T-cell (primary cell): ENCODE measurements around the gene WDFY4. TPM values are rescaled to one million over a fixed set of nuclear protein-coding genes. Genes with fewer than 3 reads are reported as not detected.

Experiments used
- ATAC-seq, 4 experiments: fragments of 200-7000 bp in 3 of 4; fragments of 150-1000 bp in 1 of 4; cut with Tn5 transposase; replicated peaks in 1 of 4; 1 replicate in 3 of 4; 2 replicates in 1 of 4; pipeline ENCODE4 v1.10.0; 2021; ENCODE audit warnings: moderate library complexity in 3 of 4, mild to moderate bottlenecking in 2 of 4, moderate number of reproducible peaks in 1 of 4
- CTCF ChIA-PET, 2 donors: fragments of 300-600 bp; sonication (Branson Sonifier 250); formaldehyde crosslinking; loops; one replicate each; lab custom pipeline; 2022; ENCODE audit warnings: antibody characterized with exemption in 2 of 2; lab: Charles Lee
- POLR2A ChIA-PET, 2 donors: fragments of 300-600 bp; sonication (Branson Sonifier 250); formaldehyde crosslinking; loops; one replicate each; lab custom pipeline; 2022; ENCODE audit warnings: antibody characterized with exemption in 2 of 2; lab: Charles Lee
- DNase-seq, 35 experiments: peaks; one replicate each; pipeline versions ENCODE4 v3.0.0 to v3.0.0-alpha.2; 2013 to 2023
- H3K27ac ChIP-seq: one replicate; pipeline ENCODE4 v1.5.1; 2013; ENCODE audit warnings: low read length
- H3K27me3 ChIP-seq, 2 experiments: replicated peaks in 1 of 2; 1 replicate in 1 of 2; 2 replicates in 1 of 2; pipeline versions ENCODE4 v1.6.1 to v1.7.0; 2013; ENCODE audit warnings: low read length in 1 of 2, mixed read lengths in 1 of 2; ENCODE audit not compliant: control insufficient read depth in 2 of 2, insufficient read depth in 2 of 2; ENCODE audit errors: extremely low read depth in 1 of 2
- H3K36me3 ChIP-seq, 2 donors: 1 replicate in 1 of 2; 2 replicates in 1 of 2; pipeline versions ENCODE4 v1.6.1 to v1.7.0; 2013; ENCODE audit warnings: low read length in 1 of 2; ENCODE audit not compliant: control insufficient read depth in 2 of 2, insufficient read depth in 1 of 2; ENCODE audit errors: extremely low read depth in 1 of 2
- H3K4me1 ChIP-seq, 2 experiments: 1 replicate in 1 of 2; 2 replicates in 1 of 2; pipeline versions ENCODE4 v1.6.1 to v1.7.0; 2013; ENCODE audit warnings: low read length in 2 of 2, mixed read lengths in 1 of 2; ENCODE audit not compliant: insufficient read depth in 2 of 2, control insufficient read depth in 1 of 2; ENCODE audit errors: extremely low read depth in 1 of 2
- H3K4me3 ChIP-seq, 2 donors: 1 replicate in 1 of 2; 2 replicates in 1 of 2; pipeline versions ENCODE4 v1.5.1 to v1.7.0; 2013; ENCODE audit warnings: mild to moderate bottlenecking in 2 of 2, low read length in 1 of 2, moderate library complexity in 1 of 2; ENCODE audit not compliant: control insufficient read depth in 1 of 2; ENCODE audit errors: extremely low read depth in 1 of 2
- H3K9me3 ChIP-seq: 2 replicates; pipeline ENCODE4 v1.7.0; 2013
- H3K27ac Mint-ChIP-seq, 2 donors: one replicate each; pipeline ENCODE4 v1.8.0; 2020 to 2021; ENCODE audit warnings: mild to moderate bottlenecking in 2 of 2, mixed read lengths in 2 of 2
- H3K27me3 Mint-ChIP-seq, 2 donors: one replicate each; pipeline ENCODE4 v1.8.0; 2021 to 2022; ENCODE audit warnings: mixed read lengths in 2 of 2
- H3K36me3 Mint-ChIP-seq: one replicate; pipeline ENCODE4 v1.8.0; 2021; ENCODE audit warnings: mixed read lengths
- H3K4me1 Mint-ChIP-seq, 3 donors: one replicate each; pipeline ENCODE4 v1.8.0; 2020 to 2022; ENCODE audit warnings: mixed read lengths in 3 of 3, mild to moderate bottlenecking in 1 of 3
- H3K4me3 Mint-ChIP-seq, 3 donors: one replicate each; pipeline ENCODE4 v1.8.0; 2020 to 2022; ENCODE audit warnings: mild to moderate bottlenecking in 3 of 3, mixed read lengths in 3 of 3, moderate library complexity in 3 of 3
- H3K9me3 Mint-ChIP-seq, 3 donors: one replicate each; pipeline ENCODE4 v1.8.0; 2020 to 2022; ENCODE audit warnings: mixed read lengths in 3 of 3
- WGBS: methylation state at CpG from one replicate; pipeline ENCODE4 v1.1.5; 2013; ENCODE audit warnings: missing lambda C conversion rate; ENCODE audit not compliant: insufficient coverage; 5-methylcytosine and 5-hydroxymethylcytosine counted together
- total RNA-seq, 35 experiments: library from RNA in 6 of 35; stranded (reverse) in 6 of 35; fragments of 120-200 nt in 1 of 35; gene quantifications; one replicate each; pipeline versions ENCODE4 v1.2.1 to v1.2.4 and lab custom pipeline; 2013 to 2026

Gene WDFY4
- total RNA-seq, 5 donors from 2014 or later (not counting 1 experiment from before 2014, with no cell fraction given): 2.6 to 15.5 (median 4.2) TPM

DNA sequence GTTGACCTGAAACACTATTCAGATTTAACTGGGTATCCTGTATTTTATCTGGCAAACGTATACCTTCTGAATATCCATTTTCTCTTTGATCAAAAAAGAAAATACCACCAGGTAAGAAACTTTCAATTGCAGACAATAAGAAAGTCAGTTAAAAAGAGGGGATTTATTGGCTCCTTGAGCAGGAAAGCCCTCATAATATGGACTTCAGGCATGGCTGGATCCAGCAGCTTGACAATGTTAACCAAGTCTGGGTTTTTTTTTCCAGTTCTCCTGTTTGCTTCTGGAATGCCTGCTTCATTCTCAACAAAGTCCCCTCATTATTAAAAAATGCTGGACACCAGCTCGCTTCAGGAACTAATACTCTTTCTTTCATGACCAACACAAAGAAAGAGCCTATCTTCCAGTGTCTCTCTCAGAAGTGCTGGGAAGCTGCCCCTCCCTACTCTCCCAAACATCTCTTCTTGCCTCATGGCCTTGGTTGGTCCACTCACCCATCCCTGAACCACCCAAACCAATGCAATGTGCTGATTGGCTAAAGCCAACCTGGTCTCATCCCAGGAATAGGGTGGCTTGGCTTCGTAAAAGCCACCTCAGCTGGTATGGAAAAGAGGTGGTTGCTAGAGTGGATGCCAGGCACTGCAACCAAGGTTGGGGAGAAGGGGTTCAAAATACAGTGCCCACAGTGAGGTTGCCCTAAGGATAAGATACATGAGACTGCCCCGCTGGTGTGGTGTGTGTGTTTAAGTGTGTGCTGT is 30.6 kb upstream of the WDFY4 start:
- H3K36me3 Mint-ChIP-seq: no peaks in the 10 kb centered on the region
- Histone ChIP-seq H3K9me3 (no peaks in the 10 kb centered on the region), H3K36me3 (no peaks in the 10 kb centered on the region), H3K4me3 (no peak overlapping the region), H3K27ac (no peak overlapping the region), H3K27me3 (peaks cover 0 to 41% of the 10 kb centered on the region in 2 experiments), H3K4me1 (peaks cover 0 to 17% of the 10 kb centered on the region in 2 experiments)
- POLR2A ChIA-PET: interaction anchor here in 1 of 2 donors (0.8 kb wide), 1 partner anchor 887 kb away, joined by 6 read pairs; no protein-coding TSS in a partner anchor
- no peaks in the 10 kb centered on the region for H3K9me3 Mint-ChIP-seq
- ATAC-seq: no peak
- H3K4me3 Mint-ChIP-seq: no peak overlapping the region
- CTCF ChIA-PET: no interaction called here
- no peak for DNase-seq
- H3K27ac Mint-ChIP-seq: no peak overlapping the region
- H3K4me1 Mint-ChIP-seq: peaks cover 8 to 13% (median 8%) of the 10 kb centered on the region in 3 donors
- WGBS: 93% methylated on average over 1 of the region's 4 CpGs
- peaks cover 23 to 32% of the 10 kb centered on the region in 2 donors for H3K27me3 Mint-ChIP-seq

DNA sequence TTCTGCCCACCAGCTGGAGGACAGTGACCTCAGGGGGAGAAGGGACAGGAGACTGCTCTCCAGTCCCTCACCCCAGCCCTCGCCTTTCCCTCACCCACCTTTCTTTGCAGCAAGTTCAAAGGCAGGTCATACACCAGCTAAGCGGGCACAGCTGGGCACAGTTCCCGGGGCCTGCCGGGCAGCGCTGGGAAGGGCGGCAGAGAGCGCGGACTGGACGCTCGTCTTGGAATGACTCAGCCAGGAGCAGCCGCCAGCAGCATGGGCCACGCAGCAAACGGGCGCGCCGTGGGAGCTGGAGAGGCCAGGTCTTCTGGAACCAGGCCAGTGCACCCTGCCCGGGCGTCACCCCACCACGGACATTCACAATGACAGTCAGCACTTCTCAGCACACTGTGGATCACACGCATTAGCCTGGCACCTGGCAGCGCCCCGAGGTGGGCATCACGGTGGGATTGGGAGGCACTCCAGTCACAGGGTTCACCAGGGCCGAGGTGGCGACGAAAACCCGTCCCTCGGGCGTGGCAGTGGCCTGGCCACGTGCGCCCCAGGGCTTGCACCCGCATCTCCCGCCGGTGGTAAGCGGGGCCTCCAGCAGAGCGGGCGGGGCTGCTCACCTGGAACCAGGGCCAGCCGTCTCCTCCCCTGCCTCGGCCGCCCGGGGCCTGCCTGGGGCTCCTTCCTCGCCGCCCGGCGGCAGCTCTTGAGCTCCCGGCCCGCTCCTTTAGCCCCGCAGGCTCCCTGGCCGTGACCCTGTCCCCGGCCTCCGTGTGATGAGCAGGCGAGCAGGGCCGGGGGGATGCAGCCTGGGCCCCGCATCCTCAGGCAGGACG is 29.0 kb upstream of the WDFY4 start:
- DNase-seq: no peak
- no peaks in the 10 kb centered on the region for H3K9me3 Mint-ChIP-seq
- peaks cover 8 to 13% (median 8%) of the 10 kb centered on the region in 3 donors for H3K4me1 Mint-ChIP-seq
- 24% methylated on average over 53 of the region's 55 CpGs for WGBS
- Histone ChIP-seq H3K4me3 (peak overlapping the region; percentile 21 to 35), H3K9me3 (no peaks in the 10 kb centered on the region), H3K27me3 (peaks cover 0 to 39% of the 10 kb centered on the region in 2 experiments), H3K36me3 (no peaks in the 10 kb centered on the region), H3K4me1 (peaks cover 0 to 17% of the 10 kb centered on the region in 2 experiments), H3K27ac (no peak overlapping the region)
- peak in 3 of 4 experiments; percentile 4 to 25 (median 14) for ATAC-seq
- H3K27ac Mint-ChIP-seq: no peak overlapping the region
- no peaks in the 10 kb centered on the region for H3K36me3 Mint-ChIP-seq
- ChIA-PET POLR2A (interaction anchor here in 1 of 2 donors (0.6 to 0.7 kb wide), 2 partner anchors 273 to 345 kb away, joined by 3 to 7 read pairs; no protein-coding TSS in a partner anchor), CTCF (interaction anchor here (0.5 to 3.2 kb wide), 23 partner anchors 8 to 936 kb away, joined by 3 to 13 read pairs (median 4); no protein-coding TSS in a partner anchor)
- H3K27me3 Mint-ChIP-seq: peaks cover 23 to 32% of the 10 kb centered on the region in 2 donors
- peak overlapping the region in 2 of 3 donors; percentile 37 to 76 for H3K4me3 Mint-ChIP-seq

DNA sequence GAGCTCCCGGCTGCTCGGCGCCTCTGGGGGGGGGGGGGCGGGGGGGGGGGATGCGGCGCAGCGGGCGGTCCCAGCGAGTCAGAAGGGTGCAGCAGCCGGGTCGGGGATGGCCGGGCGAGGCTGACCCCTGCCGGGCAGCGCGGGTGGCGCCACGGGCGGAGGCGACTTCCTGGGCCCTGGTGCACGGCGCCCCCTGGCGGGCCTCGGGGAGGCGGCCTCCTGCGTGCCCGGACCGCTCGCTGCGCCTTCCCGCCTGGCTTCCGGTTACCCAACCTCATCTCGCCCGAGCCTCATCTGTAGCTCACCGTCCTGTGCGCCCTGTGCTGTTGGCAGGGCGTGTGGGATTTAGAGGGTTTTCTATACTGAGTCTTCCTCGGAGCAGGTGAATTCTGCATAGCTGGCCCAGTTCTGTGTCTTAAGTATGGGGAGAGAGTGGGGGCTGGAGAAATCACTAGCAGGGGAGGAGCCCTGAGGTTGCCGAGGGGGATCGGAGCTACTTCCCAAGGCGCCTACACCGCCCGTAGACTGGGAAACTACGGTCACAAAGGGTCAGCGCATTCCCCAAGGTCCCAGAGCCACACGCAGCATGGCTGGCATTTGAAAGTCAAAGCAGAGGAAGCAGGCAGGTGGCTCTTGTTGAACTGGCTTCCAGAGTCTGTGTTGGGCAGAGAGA is 28.3 kb upstream of the WDFY4 start:
- H3K4me3 ChIP-seq: peak overlapping the region; percentile 35 to 36
- WGBS: 2% methylated on average over 28 of the region's 46 CpGs

DNA sequence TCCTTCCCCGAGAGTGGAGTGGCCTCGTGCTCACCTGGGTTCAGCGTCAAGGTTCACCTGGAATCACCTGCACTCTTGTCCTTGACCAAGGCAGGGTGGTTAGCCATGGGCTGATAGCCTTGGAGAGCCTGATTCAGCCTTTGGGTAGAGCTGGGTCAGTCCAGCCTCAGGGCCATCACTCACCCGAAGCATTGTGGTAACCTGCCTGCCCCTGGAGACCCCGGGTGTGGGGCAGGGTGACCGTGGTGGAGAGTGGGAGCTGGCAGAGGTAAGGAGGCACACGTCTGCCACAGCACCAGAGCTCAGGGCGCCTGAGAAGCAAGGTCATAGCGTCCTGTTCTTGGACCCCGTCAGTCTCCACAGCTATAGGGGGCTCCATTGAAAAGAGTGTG is 27.8 kb upstream of the WDFY4 start:
- no peaks in the 10 kb centered on the region for H3K9me3 ChIP-seq
- H3K36me3 Mint-ChIP-seq: no peaks in the 10 kb centered on the region
- H3K4me3 ChIP-seq: peak overlapping the region; percentile 35 to 36
- ATAC-seq (no peak), DNase-seq (no peak)
- WGBS: 65% methylated on average over 10 of the region's 10 CpGs
- ChIA-PET CTCF (interaction anchor here (0.7 to 3.2 kb wide), 12 partner anchors 9 to 891 kb away, joined by 3 to 13 read pairs (median 4); no protein-coding TSS in a partner anchor), POLR2A (no interaction called here)
- peaks cover 15 to 28% of the 10 kb centered on the region in 2 donors for H3K27me3 Mint-ChIP-seq
- H3K27ac Mint-ChIP-seq: no peak overlapping the region
- peaks cover 0 to 17% of the 10 kb centered on the region in 2 experiments for H3K4me1 ChIP-seq
- peak overlapping the region in 2 of 3 donors; percentile 75 to 76 for H3K4me3 Mint-ChIP-seq
- no peaks in the 10 kb centered on the region for H3K9me3 Mint-ChIP-seq
- H3K27ac ChIP-seq: no peak overlapping the region
- no peaks in the 10 kb centered on the region for H3K36me3 ChIP-seq
- peaks cover 8 to 13% (median 8%) of the 10 kb centered on the region in 3 donors for H3K4me1 Mint-ChIP-seq
- peaks cover 0 to 37% of the 10 kb centered on the region in 2 experiments for H3K27me3 ChIP-seq

More for the DNA sequence above, 28.3 kb upstream of the WDFY4 start:
- peaks cover 0 to 17% of the 10 kb centered on the region in 2 experiments for H3K4me1 ChIP-seq
- ChIA-PET POLR2A (interaction anchor here in 1 of 2 donors (0.6 kb wide), 1 partner anchor 346 kb away, joined by 7 read pairs; no protein-coding TSS in a partner anchor), CTCF (interaction anchor here (0.5 to 3.2 kb wide), 24 partner anchors 9 to 935 kb away, joined by 3 to 13 read pairs (median 4); no protein-coding TSS in a partner anchor)
- H3K27me3 ChIP-seq: peaks cover 0 to 39% of the 10 kb centered on the region in 2 experiments
- Mint-ChIP-seq H3K4me1 (peaks cover 8 to 13% (median 8%) of the 10 kb centered on the region in 3 donors), H3K4me3 (peak overlapping the region; percentile 75 to 81 (median 76)), H3K36me3 (no peaks in the 10 kb centered on the region), H3K27me3 (peaks cover 18 to 32% of the 10 kb centered on the region in 2 donors), H3K27ac (peak overlapping the region in 1 of 2 donors; percentile 66), H3K9me3 (no peaks in the 10 kb centered on the region)
- ATAC-seq (peak; percentile 91 to 95 (median 92)), DNase-seq (peak; percentile 51 to 88 (median 74))
- no peaks in the 10 kb centered on the region for H3K9me3 ChIP-seq
- no peak overlapping the region for H3K27ac ChIP-seq
- no peaks in the 10 kb centered on the region for H3K36me3 ChIP-seq

DNA sequence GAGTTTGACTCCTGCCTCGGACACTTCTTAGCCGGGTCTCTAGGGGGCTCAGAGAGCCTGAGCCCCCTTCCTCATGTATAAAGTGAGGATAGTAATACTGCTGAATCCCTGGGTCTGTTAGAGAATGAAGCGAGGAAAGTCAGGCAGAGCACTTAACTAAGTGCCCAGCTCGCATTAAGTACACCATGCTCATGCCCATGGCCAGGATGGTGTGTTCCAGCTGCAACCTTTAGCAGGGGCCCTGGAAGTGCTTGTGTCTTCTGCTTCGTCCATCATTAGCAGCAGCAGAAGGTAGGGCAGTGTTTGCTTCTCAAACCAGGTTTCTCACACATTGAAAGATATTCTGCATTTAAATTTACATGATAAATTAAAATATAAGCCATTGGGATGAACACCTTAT is 27.3 kb upstream of the WDFY4 start:
- no peaks in the 10 kb centered on the region for H3K36me3 Mint-ChIP-seq
- no peaks in the 10 kb centered on the region for H3K9me3 Mint-ChIP-seq
- Histone ChIP-seq H3K4me3 (no peak overlapping the region), H3K9me3 (no peaks in the 10 kb centered on the region), H3K27me3 (peaks cover 0 to 36% of the 10 kb centered on the region in 2 experiments), H3K27ac (no peak overlapping the region), H3K36me3 (no peaks in the 10 kb centered on the region), H3K4me1 (peaks cover 0 to 17% of the 10 kb centered on the region in 2 experiments)
- DNase-seq (no peak), ATAC-seq (no peak)
- H3K27ac Mint-ChIP-seq: no peak overlapping the region
- peaks cover 15 to 28% of the 10 kb centered on the region in 2 donors for H3K27me3 Mint-ChIP-seq
- H3K4me1 Mint-ChIP-seq: peaks cover 8 to 13% (median 8%) of the 10 kb centered on the region in 3 donors
- H3K4me3 Mint-ChIP-seq: peak overlapping the region in 1 of 3 donors; percentile 76
- WGBS: 59% methylated on average over 2 of the region's 5 CpGs
- POLR2A ChIA-PET: no interaction called here
- CTCF ChIA-PET: interaction anchor here (1.5 to 3.2 kb wide), 3 partner anchors 10 to 294 kb away, joined by 4 to 13 read pairs (median 11); no protein-coding TSS in a partner anchor
